GM19452 (cell line): ENCODE measurements around the gene SLC9A2.
A peak's percentile ranks its signal among the peaks of the same experiment; 100 is the strongest.

Source experiments
- ATAC-seq: cut with Tn5 transposase; IDR thresholded peaks from one replicate; pipeline ENCODE4 v1.9.1; 2021; ENCODE audit not compliant: unreplicated experiment

The SLC9A2 gene, protein sequence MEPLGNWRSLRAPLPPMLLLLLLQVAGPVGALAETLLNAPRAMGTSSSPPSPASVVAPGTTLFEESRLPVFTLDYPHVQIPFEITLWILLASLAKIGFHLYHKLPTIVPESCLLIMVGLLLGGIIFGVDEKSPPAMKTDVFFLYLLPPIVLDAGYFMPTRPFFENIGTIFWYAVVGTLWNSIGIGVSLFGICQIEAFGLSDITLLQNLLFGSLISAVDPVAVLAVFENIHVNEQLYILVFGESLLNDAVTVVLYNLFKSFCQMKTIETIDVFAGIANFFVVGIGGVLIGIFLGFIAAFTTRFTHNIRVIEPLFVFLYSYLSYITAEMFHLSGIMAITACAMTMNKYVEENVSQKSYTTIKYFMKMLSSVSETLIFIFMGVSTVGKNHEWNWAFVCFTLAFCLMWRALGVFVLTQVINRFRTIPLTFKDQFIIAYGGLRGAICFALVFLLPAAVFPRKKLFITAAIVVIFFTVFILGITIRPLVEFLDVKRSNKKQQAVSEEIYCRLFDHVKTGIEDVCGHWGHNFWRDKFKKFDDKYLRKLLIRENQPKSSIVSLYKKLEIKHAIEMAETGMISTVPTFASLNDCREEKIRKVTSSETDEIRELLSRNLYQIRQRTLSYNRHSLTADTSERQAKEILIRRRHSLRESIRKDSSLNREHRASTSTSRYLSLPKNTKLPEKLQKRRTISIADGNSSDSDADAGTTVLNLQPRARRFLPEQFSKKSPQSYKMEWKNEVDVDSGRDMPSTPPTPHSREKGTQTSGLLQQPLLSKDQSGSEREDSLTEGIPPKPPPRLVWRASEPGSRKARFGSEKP

DNA sequence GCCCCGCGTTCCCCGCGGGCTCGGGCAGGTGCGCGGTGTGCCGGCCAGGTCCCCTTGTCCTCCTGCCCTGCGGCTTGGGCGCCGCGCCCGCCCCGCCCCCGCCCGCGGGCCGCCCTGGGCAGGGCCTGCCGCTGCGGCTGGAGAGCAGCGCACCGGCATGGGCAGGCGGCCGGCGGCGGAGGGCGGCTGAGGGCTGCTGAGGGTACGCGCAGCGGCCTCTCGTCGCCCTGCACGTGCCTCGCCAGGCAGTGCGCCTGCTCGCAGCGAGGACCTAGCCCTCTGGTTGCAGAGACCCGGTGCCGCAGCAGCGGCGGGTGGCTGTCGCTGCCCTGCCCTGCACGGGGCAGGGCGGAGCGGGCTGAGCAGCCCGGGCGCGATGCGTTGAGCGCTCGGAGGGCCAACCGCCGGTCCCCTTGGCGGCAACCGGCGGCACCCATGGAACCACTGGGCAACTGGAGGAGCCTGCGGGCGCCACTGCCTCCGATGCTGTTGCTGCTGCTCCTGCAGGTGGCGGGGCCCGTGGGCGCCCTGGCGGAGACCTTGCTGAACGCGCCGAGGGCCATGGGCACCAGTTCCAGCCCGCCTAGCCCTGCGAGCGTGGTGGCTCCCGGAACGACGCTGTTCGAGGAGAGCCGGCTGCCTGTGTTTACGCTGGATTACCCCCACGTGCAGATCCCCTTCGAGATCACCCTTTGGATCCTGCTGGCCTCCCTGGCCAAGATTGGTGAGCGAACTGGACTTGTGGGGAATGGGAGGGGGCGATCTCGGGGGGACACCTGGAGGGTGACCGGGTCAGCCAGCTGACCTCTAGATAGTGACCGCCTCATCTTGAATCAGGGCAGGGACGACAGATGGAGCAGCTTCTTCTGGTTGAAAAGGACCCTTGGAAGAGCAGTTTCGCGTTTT, at the start of gene SLC9A2:
SLC9A2 (plus strand) TSS at position 140 of the 906 bp plus-strand sequence; CDS start at position 436, 296 bp downstream.
- ATAC-seq = no peak

DNA sequence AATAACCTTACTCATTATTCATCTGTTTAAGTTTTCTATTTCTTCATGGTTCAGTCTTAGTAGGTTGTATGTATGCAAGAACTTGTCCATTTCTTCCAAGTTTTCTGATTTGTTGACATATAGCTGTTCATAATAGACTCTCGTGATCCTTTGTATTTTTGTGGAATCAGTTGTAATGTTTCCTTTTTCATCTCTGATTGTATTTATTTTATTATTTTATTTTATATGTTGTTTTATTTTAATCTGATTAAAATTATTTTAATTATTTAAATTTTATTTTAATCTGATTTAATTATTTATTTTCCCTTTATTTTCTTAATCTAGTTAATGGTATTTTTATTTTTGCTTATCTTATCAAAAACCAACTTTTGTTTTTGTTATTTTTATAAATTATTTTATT, 43.5 kb upstream of the SLC9A2 start:
- ATAC-seq = no peak

DNA sequence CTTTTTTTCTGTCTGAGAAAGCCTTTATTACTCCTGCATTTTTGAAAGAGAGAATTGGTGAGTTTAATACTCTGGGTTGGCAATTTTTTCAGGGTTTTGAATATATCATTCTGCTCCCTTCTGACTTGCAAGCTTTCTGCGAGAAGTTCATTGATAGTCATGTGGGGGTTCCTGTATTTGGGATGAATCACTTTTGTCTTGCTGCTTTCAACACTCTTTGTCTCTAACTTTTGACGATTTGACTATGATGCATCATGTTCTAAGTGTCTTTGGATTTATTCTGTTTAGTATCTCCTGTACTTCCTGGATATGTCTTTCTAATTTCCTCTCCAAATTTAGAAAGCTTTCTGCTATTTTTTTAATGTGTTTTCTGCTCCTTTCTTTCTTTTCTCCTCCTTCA, 41.0 kb upstream of the SLC9A2 start:
- no peak for ATAC-seq

DNA sequence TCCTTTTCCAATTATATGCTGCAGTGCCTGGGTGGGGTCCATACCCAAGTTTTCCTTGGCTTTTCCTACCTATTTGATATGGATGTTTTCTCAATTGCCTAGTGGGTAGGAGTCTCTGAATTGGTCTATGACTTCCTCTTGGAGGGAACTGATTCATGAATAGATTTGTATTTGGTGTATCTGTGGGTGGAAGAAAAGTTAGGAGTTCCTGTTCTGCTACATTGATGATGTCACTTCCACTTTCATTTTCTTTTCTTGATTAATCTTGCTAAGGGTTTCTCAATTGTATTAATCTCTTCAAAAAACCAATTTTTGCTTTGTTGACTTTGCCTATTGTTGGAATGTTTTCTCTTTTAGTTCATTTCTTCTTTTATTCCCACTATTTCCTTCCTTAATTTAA, 37.4 kb upstream of the SLC9A2 start:
- ATAC-seq = no peak

DNA sequence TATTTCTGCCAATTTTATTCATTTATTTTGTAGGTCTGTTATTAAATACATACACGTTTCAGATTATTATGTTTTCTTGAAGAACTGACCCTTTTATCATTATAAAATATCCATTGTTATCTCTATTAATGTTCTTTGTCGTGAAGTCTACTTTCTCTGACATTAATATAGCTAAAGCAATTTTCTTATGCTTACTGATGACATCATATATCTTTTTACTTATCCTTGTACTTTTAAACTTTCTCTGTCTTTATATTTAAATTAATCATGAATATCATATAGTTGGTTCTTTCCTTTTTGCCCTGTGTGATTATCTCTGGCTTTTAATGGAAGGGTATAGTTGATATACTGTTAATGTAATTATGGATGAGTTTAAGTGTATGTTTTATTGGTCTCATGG, 36.5 kb upstream of the SLC9A2 start:
- no peak for ATAC-seq

DNA sequence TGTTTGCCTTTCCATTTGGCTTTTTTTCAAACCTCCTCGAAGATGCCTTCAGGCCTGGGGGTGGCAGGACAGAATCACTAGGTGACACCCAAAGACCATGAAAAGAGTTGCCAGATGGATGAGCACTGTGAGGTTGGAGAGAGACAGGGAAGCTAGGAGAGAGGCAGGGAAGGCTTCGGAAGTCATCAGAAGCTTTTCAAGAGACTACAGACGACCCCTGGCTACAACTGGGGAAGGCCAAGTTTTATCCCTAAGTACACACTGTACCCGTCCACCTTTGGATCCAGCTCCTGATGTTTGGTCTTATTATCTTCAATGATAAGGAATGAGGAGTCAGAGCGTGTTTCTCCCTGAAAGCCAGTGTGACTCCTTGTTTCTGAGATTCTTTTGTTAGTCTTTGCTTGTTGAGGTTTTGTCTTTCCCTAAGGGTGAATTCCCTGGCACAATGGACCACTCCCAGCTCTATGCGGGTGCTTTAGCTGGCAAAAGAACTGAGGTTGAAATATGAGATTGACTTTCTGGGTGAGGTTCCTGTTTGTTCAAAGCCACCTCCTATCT, 33.4 kb upstream of the SLC9A2 start:
- ATAC-seq = no peak

DNA sequence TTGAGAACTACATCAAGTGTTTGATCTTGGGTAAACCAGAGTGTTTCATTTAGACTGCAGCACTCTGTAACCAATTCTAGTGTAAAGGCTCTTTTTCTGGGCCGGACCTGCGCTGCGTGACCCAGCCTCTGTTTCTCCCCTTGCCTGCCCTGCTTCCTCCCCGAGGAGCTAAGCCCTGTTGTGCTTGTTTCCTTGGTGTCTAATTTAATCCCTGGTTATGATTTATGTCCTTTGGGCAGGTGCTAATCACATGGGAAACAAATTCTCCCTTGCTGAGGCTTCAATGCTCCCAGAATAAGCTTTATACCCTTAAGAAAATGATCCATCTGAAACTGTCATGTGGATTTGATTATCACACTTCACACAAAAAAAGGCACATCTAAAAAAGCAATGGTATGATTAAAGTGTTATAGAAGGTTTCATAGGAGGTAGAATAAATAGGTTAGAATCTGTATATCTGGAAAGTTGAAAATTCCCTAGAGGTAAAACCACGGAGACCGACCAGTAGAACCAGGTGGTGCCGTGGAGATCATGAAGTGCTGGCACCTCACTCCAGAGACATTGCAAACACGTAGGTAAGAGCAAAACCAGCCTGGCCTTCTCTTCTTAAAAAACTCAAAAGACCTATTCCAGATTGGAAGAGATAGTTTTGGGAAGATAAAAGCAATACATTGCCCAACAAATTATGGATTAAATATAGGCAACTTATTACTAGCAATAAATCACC, 31.0 kb upstream of the SLC9A2 start:
- ATAC-seq = no peak

DNA sequence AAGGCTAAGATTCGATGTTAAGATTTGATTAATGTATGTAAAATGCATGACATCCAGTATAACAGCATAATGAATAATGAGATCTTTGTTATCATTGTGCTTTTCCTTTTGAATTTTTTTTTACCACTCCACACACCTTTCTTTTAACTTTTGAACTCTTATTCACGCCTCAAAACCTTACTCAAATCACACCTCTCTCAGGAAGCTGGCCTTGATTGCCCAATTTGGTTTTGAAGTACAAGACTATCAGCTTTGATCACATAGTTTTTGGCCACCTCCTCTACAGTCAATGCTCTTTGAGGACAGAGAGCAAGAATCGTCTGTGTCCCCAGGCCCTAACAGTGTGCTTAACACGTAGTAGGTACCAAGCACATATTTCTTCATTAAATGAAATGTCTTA, 29.9 kb upstream of the SLC9A2 start:
- no peak for ATAC-seq

DNA sequence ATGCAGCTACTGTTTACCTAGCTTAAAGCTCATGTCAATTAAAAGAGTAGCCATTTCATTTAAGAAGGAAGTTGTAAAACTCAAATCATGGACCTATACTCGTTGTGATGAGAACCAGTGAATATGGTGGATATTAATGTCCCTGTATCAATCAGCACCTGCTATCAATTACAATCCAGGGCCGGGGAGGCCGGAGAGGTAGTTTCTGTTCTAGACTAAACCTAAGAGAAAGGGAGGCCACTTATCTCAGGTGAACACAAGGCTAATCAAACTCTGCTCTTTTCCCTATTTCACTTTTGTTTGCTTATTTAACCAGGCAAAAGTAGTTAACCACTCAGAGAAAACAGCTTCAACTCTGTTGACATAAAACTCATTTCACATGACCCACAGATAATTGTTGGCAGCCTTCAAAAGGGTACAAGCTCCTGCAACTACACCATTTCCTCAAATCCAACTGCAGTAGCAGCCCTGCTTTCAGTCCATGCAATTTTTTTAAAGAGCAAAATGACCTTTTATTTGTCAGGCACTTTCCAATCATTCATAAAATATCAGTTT, 27.8 kb upstream of the SLC9A2 start:
- ATAC-seq = no peak

DNA sequence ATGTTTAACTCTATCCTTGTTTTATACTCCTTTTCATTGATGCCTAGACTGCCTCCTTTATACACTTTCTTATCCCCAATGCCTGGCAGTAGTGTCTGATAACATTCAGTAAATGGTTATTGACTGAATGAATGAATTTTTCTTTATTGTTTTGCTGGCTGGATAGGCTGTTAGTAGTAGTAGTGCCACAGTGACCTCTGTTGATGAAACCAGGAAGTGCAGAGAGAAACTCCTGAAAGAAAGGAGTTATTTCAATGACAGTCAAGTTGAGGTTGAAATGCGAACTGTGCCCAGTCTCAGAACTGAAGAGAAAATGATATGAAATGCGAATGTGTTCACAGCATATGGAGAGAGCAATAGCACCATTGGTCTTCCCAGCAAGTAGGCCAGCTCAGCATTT, 26.8 kb upstream of the SLC9A2 start:
- ATAC-seq = no peak

DNA sequence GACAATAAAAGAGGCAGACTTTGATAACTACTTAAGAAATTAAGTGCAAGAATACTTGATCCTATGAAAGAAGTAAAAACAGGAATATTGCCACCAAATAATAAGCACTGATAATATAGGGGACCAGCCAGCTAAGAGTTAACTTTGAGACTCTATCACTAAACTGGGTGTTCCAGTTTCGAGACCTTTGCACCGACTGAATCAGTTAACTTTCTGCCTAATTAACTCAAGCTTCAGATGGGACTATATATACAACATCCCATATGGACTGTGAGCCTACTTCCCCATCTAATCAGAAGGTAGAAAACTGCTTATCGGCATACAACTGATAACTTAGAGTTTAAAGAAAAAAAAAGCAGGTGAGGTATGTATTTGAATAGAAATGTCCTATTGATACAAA, 25.8 kb upstream of the SLC9A2 start:
- no peak for ATAC-seq

DNA sequence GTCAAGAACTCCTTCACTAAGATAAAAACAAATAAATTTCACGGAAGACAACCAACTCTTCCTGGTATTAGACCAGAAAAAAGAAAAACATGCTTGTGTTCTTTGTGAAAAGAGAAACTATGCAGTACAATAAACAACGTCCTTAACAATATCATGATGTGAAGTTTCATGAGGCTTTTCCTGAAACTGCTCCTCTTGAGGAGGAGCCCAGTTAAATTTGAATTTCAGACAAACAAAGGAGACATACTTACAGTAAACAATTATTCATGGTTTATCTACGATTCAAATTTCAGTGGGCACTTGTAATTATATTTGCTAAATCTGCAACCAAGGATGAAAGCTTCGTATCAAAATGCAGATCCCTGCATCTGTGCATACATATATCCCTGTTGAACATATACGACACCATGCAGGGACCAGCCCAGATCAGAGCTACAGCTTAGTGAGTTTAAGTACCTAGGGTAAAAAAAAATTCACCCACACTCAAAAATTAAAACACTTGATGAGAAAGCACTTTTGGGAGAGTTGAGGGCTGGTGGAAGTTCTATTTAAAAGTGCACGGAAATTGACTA, 24.8 kb upstream of the SLC9A2 start:
- ATAC-seq = no peak

DNA sequence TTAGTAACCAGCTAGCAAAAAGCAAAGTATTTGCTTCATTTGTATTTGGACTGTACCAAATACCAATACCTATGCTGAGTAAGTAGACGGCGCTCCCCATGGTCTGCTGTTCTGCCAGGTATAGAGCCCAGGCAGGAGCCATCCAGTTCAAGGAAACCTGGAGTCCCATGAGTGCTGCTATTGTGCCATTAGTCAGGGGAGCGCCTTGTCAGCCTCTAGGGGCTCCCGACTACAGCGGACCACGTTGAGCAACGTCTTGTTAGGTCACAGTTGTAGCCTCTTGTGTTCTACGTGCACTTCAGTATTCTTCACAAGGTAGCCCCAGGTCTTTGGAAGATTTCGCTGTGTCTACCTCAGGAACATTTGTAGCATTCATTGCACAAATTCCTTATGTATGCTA, 21.6 kb upstream of the SLC9A2 start:
- no peak for ATAC-seq

DNA sequence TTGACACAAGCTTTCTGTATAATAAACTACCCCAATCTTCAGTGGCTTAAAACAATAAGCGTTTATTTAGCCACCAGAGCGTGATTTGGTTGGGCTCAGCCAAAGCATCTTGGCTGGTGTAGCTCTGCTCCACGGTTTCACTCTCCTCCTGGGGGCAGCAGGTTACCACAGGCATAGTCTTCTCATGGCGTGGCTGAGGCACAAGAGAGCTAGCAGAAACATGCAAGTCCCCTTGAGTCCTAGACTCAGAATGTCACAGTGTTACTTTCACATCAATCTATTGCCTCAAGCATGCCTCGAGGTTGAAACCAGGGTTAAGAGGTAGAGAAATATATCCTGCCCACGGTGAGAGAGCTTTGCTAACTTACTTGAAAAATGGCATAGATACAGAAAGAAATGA, 19.9 kb upstream of the SLC9A2 start:
- no peak for ATAC-seq

DNA sequence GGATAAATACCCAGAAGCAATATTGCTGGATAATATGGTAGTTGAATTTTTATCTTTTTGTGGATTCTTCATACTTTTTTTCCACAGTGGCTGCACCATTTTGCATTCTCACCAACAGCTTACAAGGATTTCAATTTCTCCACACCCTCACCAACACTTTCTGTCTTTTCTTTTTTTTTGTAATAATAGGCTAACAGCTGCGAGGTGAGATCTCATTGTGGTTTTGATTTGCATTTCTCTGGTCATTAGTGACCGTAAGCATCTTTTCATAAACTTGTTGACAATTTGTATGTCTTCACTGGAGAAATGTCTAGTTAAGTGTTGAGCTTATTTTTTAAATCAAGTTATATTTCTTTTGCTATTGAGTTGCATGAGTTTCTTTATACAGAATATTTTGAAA, 17.6 kb upstream of the SLC9A2 start:
- no peak for ATAC-seq

DNA sequence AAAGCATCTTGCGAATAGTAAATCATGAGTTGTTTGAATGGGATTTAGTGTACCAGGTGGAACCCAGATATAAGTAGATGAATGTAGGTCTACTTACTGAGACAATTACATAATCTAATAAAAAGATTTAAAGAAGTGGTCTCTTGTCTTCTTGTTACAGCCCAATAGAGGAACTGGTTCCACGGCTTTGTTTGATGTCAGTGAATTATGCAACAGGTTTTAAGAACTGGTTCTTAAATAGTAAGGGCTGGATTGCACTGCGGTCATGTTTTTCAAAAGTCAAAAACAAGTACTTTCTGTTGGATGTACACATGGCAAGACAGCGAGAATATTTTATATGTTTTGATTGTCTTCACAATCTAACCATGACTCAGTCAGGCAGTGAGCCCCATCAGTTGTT, 15.4 kb upstream of the SLC9A2 start:
- ATAC-seq = no peak

DNA sequence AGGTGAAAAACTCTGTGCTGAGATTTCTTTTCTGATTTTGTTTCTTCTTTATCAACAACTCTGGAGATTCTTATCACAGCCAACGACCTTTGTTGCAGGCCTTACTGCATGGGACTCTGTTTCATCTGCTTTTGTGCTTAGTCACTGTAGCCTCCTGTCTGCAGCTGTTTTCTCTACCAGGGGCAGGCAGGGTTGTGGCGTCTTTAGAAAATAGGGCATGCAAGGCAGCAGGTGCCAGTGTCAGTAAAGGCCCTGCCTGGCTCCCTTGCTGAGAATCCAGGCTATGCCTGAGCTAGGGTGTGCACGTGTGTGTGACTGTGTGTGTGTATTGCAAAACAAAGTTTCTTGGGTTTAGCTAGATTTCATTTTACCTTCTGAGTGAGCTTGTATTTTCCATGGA, 14.6 kb upstream of the SLC9A2 start:
- no peak for ATAC-seq

DNA sequence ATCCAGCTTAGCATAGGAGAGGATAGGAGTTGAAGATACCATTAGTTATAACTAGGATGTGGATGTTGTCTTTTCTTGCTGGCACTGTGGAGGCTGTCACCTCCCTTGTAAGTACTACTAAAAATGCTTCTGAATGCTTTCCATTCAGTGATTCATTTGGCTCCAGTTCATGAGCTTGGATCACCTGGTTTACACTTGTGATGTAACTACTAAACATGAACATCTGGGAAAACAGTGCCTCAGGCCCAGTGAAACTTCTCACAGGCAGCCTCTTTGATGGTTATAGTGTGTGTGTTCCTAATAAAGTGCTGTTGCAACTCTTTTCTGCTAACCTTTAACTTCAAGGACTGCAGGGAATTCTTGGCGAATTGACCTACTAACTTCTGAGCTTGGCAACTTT, 13.0 kb upstream of the SLC9A2 start:
- no peak for ATAC-seq

DNA sequence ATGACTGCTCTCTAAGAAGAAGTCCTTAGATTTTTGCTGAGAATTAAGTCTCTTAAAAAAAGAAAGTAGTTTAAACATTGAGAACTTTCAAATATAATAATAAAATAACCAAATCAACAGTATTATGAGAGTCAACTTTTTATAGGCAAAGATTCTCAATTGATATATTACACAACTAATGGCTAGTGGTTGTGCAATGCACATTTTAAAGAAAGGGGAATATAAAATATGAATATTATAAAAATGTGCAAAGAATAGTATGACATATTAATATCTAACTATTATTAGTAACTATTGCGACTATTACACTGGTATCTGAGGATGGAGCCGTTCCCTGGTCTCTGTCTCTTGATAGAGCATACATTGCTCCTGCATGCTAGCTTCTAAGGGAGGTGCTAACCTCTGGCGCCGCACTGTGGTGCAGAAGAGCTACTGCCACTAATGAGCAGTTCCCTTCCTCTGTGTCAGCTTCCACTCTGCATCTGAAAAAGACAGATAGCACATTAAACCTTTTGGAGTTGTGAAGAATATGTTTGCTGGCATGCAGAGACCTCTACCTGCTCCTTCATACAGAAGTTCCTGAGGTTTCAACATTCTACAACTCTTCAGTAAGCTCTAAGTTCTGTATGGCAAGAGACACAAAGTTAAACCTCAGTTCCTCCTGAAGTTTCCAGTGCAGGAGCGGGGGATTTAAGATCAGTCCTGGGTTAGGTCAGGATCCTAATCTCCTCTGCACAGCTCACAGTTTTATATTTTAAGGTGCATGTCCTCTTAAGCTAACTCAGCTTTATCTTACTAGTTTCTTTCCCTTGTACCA, 3.5 kb upstream of the SLC9A2 start:
- peak; percentile 87 for ATAC-seq
